HG03565 (cell line): ENCODE data around the gene SMYD3.
"Not testable (repeated sequence)": the region's sequence is repeated elsewhere in the genome, so short reads cannot be mapped to it uniquely, and the experiment has no call there.

Experiments used
- ATAC-seq: cut with Tn5 transposase; IDR thresholded peaks from one replicate; pipeline ENCODE4 v1.9.1; 2021; ENCODE audit warnings: mild to moderate bottlenecking, moderate library complexity; ENCODE audit not compliant: unreplicated experiment

Gene SMYD3

GRCh38 chr1:245763873-245764331 lies 743.2 kb downstream of the SMYD3 start:
- no peak for ATAC-seq

- ATAC-seq = no peak
Observed at GRCh38 chr1:245762396-245762910, 744.6 kb downstream of the SMYD3 start.

GRCh38 chr1:245760301-245760700 lies 746.8 kb downstream of the SMYD3 start:
- ATAC-seq = no peak

GRCh38 chr1:245754463-245754961 lies 752.6 kb downstream of the SMYD3 start:
- no peak for ATAC-seq

GRCh38 chr1:245753807-245754206 lies 753.3 kb downstream of the SMYD3 start:
- no peak for ATAC-seq

- no peak for ATAC-seq
Observed at GRCh38 chr1:245752561-245752960, 754.5 kb downstream of the SMYD3 start.

GRCh38 chr1:245751726-245752470 lies 755.2 kb downstream of the SMYD3 start:
- no peak for ATAC-seq

- no peak for ATAC-seq
Observed at GRCh38 chr1:245751116-245751515, 756.0 kb downstream of the SMYD3 start.

- ATAC-seq = no peak
Observed at GRCh38 chr1:245750261-245750660, 756.8 kb downstream of the SMYD3 start.

GRCh38 chr1:245749053-245749452 lies 758.0 kb downstream of the SMYD3 start:
- ATAC-seq = no peak

- no peak for ATAC-seq
Observed at GRCh38 chr1:245748646-245749045, 758.4 kb downstream of the SMYD3 start.

- no peak for ATAC-seq
Observed at GRCh38 chr1:245748240-245748639, 758.8 kb downstream of the SMYD3 start.

GRCh38 chr1:245742896-245743295 lies 764.2 kb downstream of the SMYD3 start:
- ATAC-seq = no peak

GRCh38 chr1:245740336-245740735 lies 766.7 kb downstream of the SMYD3 start:
- ATAC-seq = not testable (repeated sequence)

GRCh38 chr1:245730801-245731200 lies 776.3 kb downstream of the SMYD3 start:
- no peak for ATAC-seq

GRCh38 chr1:245728035-245728434 lies 779.0 kb downstream of the SMYD3 start:
- not testable (repeated sequence) for ATAC-seq

GRCh38 chr1:245721488-245721887 lies 785.6 kb downstream of the SMYD3 start:
- no peak for ATAC-seq

- no peak for ATAC-seq
Observed at GRCh38 chr1:245718951-245719350, 788.1 kb downstream of the SMYD3 start.

- ATAC-seq = no peak
Observed at GRCh38 chr1:245718123-245718522, 789.0 kb downstream of the SMYD3 start.

GRCh38 chr1:245717611-245718010 lies 789.5 kb downstream of the SMYD3 start:
- no peak for ATAC-seq

- no peak for ATAC-seq
Observed at GRCh38 chr1:245716561-245716960, 790.5 kb downstream of the SMYD3 start.

- no peak for ATAC-seq
Observed at GRCh38 chr1:245715970-245716369, 791.1 kb downstream of the SMYD3 start.
